Measurements from ENCODE around the gene COMP.
A peak's percentile ranks its signal among the peaks of the same experiment; 100 is the strongest.
"Not testable (repeated sequence)": the region's sequence is repeated elsewhere in the genome, so short reads cannot be mapped to it uniquely, and the experiment has no call there.

The COMP gene

DNA sequence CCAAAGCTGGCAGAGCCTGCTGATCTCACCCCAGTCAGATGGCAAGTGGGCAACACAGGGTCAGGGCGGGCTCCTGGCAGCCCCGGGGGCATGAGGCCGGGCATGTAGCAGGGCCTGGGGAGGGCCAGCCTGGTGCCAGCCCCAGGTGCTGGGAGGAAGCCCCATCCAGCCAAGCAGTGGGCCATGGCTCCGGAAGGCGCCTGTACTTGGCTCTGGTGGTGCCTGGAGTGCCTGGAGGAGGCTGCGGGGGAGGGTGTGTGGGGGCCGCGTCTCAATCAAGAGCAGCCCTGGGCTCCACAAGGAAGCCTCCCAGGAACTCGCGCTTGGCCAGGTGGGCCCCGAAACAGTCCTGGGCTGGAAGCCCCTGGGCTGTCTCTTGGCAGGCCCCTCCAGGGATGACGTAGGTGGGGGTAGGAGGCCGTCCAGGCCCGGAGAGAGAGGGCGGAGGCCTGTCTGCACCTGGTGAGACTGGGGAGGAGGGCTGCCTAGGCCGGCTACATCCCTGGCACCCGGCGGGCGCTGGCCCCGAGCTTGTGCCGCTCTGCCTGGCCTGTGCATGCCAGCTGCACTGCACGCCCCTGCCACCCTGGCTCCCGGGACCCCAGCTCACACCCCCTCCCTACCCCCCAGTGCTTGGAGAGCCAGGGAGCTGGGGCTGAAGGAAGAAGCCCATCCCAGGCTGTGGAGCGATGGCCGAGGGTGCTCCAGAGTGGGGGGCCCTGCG lies 45.9 kb downstream of the COMP start:
- no peak for DNase-seq

DNA sequence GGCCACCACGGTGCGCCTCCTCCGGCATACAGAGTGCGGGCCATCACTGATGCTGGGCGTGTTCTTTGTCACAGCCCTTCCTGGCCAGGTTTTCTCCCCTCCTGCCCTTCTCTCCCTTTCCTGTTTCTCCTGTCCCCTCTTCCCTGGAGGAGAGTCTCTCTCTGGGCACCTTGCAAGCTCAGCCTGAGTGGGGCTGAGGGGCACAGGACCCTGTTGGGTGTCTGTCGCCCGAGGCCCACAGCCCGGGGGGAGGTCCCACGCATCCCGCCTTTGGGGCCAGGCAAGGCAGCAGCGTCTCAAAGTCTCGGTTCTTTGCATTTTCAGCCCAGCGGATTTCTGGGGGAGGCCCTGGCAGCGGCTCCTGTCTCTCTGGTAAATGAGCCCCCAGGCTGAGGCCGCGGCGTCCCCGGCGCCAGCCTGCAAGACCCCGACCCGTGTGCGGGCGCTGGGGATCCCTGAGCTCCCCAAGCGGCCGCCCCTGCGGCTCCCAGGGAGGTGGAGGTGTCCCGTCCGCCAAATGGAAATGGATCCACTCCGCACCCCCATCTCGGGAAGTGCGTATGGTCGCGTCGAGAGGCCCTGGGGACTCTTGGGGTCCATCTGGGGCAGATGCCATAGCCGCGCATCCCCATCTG lies 47.2 kb downstream of the COMP start:
- DNase-seq, result no peak

DNA sequence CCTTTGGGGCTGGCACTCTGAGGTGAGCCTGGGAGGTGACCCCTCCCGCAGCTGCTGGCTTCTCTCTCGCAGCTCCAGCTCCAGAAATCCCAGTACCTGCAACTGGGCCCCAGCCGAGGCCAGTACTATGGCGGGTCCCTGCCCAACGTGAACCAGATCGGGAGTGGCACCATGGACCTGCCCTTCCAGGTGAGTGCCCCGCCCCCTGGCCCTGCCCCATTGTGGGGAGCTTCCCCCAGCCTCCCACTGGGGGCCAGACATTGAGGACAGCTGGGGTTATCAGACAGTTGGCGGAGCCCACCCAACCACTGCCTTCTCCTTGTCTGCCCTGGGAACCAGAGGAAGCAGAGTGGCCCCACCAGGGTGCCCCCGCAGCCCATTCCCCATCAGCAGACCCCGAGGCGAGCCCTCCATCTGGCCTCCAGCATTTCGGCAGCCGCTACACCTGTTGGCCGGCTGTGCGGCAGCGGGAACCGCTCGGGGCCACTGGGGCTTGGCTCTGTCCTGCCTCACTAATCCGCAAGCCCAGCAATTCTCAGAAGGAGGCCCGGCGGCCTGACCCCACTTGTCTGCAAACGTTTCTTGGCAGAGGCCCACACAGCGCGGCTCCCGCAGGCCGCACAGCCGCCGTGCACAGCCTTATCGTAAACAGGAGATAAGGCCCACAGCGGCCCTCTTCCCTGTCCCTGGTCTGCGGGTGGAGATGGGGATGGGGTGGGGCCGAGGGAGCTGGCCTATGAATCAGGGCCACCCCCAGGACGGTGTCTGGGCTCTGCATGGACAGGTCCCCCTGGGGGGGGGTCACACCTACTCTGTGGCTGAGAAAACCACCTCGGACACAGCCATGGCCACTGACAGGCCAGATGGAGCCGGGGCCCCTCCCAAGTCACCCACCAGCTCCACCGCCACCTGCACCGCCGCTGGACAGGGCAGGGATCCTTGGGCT lies 48.0 kb downstream of the COMP start:
- DNase-seq, result peak; percentile 11

DNA sequence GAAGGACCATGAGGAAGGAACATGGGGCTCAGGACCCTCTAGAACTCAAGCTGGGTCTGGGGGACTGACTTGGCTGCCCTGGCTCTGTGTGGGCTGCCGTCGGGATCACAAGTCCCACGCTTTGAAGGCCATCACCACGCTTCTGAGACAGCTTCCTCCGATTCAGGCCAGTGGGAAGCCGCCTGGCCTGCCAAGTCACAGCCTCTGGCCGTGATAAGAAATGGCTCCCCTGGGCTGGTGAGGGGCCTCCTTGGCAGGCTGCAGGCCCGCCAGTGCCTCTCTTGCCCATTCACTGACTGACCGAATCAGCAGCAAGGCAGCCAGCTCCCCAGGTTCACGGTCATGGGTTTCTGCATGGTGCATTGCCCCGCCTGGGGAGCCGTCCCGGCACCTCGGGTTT lies 48.8 kb downstream of the COMP start:
- DNase-seq, result no peak

- peak; percentile 80 for DNase-seq
These were observed 49.7 kb downstream of the COMP start for GRCh38 chr19:18741124-18742121.

GRCh38 chr19:18738961-18739690 lies 52.0 kb downstream of the COMP start:
- no peak for DNase-seq

GRCh38 chr19:18737954-18738351 lies 53.2 kb downstream of the COMP start:
- no peak for DNase-seq

- DNase-seq, result no peak
These were observed 53.7 kb downstream of the COMP start for GRCh38 chr19:18737337-18737953.

DNA sequence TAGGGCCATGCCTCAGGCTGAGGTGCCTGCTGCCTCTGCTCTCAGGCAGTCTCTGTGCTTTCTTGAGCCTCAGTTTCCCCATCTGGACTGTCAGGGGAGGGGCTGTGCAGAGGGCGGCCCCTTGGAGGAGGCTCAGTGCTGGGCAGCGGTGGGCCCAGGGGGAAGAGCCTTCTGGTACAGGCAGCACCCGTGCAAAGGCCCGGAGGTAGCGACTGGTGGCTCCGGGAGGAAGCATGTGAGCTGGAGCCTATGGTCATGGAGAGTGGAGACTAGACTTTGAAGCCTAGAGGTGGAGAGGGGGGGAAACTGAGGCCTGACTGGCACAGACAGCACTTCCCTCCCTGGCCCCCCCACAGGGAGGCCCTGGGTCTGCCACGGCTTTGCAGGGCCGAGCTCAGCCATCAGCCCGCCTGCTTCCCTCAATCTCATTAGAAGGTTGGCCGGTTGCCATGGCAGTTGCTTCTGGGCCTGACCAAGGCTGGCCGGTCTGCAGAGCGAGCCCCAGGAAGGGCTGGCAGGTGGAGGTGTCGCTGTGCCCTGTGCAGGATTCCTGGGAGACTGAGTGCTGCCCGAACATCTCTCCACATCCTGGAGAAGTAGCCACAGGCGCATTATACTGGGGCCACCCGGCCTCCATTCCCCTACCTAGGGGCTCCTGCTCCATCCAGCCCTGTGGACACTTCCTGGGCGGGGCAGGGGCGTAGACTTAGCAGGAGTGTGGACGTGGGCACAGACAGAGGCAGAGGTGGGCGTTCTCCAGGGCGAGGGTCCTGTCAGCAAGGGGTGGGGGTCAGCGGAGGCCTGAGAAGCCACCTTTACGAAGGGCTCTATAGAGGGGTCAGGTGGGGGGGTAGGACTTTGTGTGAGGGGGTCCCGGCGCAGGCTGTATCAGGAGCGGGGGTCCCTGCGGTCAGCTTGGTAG lies 54.4 kb downstream of the COMP start:
- peak; percentile 4 for DNase-seq

DNA sequence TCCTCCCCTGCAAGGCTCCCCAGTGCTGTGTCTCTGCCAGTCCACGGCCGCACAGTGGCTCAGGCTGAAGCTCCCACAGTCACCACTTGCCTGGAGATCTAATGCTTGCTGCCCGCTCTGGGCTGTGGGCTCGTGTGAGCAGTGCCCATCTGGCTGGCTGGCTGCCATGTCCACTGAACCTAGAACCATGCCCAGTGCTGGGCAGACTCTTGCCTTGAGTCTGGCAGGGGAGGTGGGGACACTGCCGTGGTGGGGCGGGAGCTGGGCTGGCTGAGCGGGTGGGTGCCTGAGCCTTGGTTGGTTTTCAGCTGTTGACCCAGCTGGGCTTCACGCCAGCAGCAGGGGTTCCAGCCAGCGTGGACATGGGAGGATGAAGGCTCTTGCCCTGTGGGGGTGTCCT lies 55.4 kb downstream of the COMP start:
- DNase-seq, result no peak

GRCh38 chr19:18735324-18735723 lies 55.8 kb downstream of the COMP start:
- DNase-seq, result peak; percentile 8

DNA sequence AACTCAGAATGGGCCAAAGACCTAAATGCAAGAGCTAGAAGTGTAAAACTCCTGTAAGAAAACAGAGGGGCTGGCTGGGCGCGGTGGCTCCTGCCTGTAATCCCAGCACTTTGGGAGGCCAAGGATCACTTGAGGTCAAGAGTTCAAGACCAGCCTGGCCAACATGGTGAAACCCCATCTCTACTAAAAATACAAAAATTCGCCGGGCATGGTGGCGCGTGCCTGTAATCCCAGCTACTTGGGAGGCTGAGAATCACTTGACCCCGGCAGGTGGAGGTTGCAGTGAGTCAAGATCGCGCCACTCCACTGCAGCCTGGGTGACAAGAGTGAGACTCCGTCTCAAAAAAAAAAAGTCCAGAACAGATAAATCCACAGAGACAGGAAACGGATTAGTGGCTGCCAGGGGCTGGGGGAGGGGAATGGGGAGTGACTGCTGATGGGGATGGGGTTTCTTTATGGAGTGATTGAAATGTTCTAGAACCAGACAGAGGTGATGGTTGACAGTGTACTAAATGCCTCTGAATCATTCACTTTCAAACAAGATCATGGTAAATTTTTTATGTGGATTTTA lies 57.3 kb downstream of the COMP start:
- DNase-seq, result not testable (repeated sequence)

GRCh38 chr19:18733196-18733647 lies 57.9 kb downstream of the COMP start:
- DNase-seq, result peak; percentile 61

Measured in DMS79 treated with DMSO at 0.1 percent for 48 hours (cell line).